K562 (cell line): ENCODE results near the gene PRXL2A. TPM values are rescaled to one million over a fixed set of nuclear protein-coding genes. Genes with fewer than 3 reads are reported as not detected.

Experiments
- ATAC-seq: fragments of 200-7000 bp; cut with Tn5 transposase; 3 replicates; pipeline ENCODE4 v1.9.1; 2020; ENCODE audit warnings: moderate library complexity
- BruUV-seq: library from RNA; stranded (reverse); fragments of 400-500 nt; replicated peaks from 2 replicates; lab custom pipeline; 2021; lab: Mats Ljungman, UMichigan
- CTCF ChIA-PET: fragments of 300-600 bp; formaldehyde crosslinking; extraction: SDS; loops from one replicate; lab custom pipeline; 2021; ENCODE audit warnings: low intra/inter-chr PET ratio; lab: Yijun Ruan, JAX
- POLR2A ChIA-PET: fragments of 300-600, 350-650 bp; sonication (Branson Sonifier 250); formaldehyde crosslinking; extraction: SDS; loops from one replicate; lab custom pipeline; 2021; ENCODE audit warnings: antibody characterized with exemption, inconsistent platforms; lab: Yijun Ruan, JAX
- DNase-seq, 4 experiments: peaks; one replicate each; pipeline versions ENCODE4 v3.0.0 to v3.0.0-alpha.2; 2011 to 2018; ENCODE audit warnings: low spot score in 3 of 4, mixed read lengths in 3 of 4; ENCODE audit errors: extremely low read depth in 1 of 4
- FAIRE-seq: peaks from 2 replicates; lab custom pipeline; 2011; peaks lifted over from hg19 to GRCh38; lab: Jason Lieb, UNC
- H2AFZ ChIP-seq: 2 replicates; pipeline ENCODE4 v1.6.0; 2011; ENCODE audit warnings: low read depth, low read length, control low read depth, inconsistent platforms
- H3K27ac ChIP-seq: fragments of 200-600 bp; 3 replicates; pipeline ENCODE4 v1.8.0; 2011; ENCODE audit warnings: low read depth, mild to moderate bottlenecking, control low read depth, inconsistent platforms, low read length, moderate library complexity, mixed read lengths; ENCODE audit errors: extremely low read depth
- H3K27me3 ChIP-seq, 2 experiments: fragments of 300-600 bp in 1 of 2; 2 replicates in 1 of 2; 3 replicates in 1 of 2; pipeline versions ENCODE4 v1.6.0 to v1.8.0; 2011; ENCODE audit warnings: inconsistent platforms in 2 of 2, low read length in 2 of 2, mild to moderate bottlenecking in 1 of 2, mixed read lengths in 1 of 2, moderate library complexity in 1 of 2; ENCODE audit not compliant: control insufficient read depth in 2 of 2, insufficient read depth in 2 of 2
- H3K36me3 ChIP-seq: fragments of 300-600 bp; 3 replicates; pipeline ENCODE4 v1.8.0; 2011; ENCODE audit warnings: mild to moderate bottlenecking, low read length, inconsistent platforms; ENCODE audit not compliant: control insufficient read depth, insufficient read depth
- H3K4me1 ChIP-seq, 2 experiments: fragments of 200-600 bp in 1 of 2; replicated peaks in 1 of 2; 2 replicates in 1 of 2; 3 replicates in 1 of 2; pipeline versions ENCODE4 v1.5.1 to v1.8.0; 2011; ENCODE audit warnings: inconsistent platforms in 2 of 2, low read length in 2 of 2, mild to moderate bottlenecking in 1 of 2, mixed read lengths in 1 of 2, moderate library complexity in 1 of 2; ENCODE audit not compliant: control insufficient read depth in 2 of 2, insufficient read depth in 2 of 2
- H3K4me2 ChIP-seq: 2 replicates; pipeline ENCODE4 v1.6.1; 2011; ENCODE audit warnings: low read length, control low read depth, inconsistent platforms, mixed read lengths; ENCODE audit not compliant: insufficient read depth
- H3K4me3 ChIP-seq: fragments of 200-600 bp; sonication (generic), shearing (Covaris generic); 2 replicates; pipeline ENCODE4 v1.5.1; 2016; ENCODE audit warnings: control low read depth, inconsistent platforms
- H3K79me2 ChIP-seq: fragments of 200-600 bp; 3 replicates; pipeline ENCODE4 v1.8.0; 2011; ENCODE audit warnings: low read length, inconsistent platforms; ENCODE audit not compliant: control insufficient read depth, insufficient read depth
- H3K9ac ChIP-seq, 2 experiments: 2 replicates each; pipeline versions ENCODE4 v1.6.0 to v1.6.1; 2011; ENCODE audit warnings: low read depth in 2 of 2, low read length in 2 of 2, control low read depth in 1 of 2, inconsistent platforms in 1 of 2, mild to moderate bottlenecking in 1 of 2, mixed read lengths in 1 of 2; ENCODE audit not compliant: insufficient read depth in 1 of 2
- H3K9me1 ChIP-seq: one replicate; pipeline ENCODE4 v1.6.0; 2011; ENCODE audit warnings: inconsistent platforms, mild to moderate bottlenecking, low read length, moderate library complexity; ENCODE audit not compliant: control insufficient read depth, insufficient read depth
- H3K9me3 ChIP-seq: replicated peaks from 2 replicates; pipeline ENCODE4 v1.5.1; 2011; ENCODE audit warnings: low read depth, low read length, inconsistent platforms; ENCODE audit not compliant: control insufficient read depth, insufficient read depth
- H4K20me1 ChIP-seq: replicated peaks from 2 replicates; pipeline ENCODE4 v1.6.1; 2011; ENCODE audit warnings: low read length, inconsistent platforms, mixed read lengths; ENCODE audit not compliant: control insufficient read depth, insufficient read depth
- CBX1 ChIP-seq: sonication (generic); IDR thresholded peaks from 2 replicates; pipeline ENCODE4 v1.6.1; 2016; ENCODE audit warnings: antibody characterized with exemption, low read depth, mild to moderate bottlenecking
- CBX2 ChIP-seq: fragments of 200-600 bp; sonication (generic); IDR thresholded peaks from one replicate; pipeline ENCODE4 v1.6.1; 2012; ENCODE audit warnings: mild to moderate bottlenecking, low read length, inconsistent platforms; ENCODE audit not compliant: insufficient read depth, poor library complexity, severe bottlenecking
- FOXJ3 ChIP-seq: sonication (generic); formaldehyde crosslinking; IDR thresholded peaks from 2 replicates; pipeline ENCODE4 v1.4.0; 2020; ENCODE audit warnings: mild to moderate bottlenecking, missing genetic modification reagents
- KLF13 ChIP-seq: fragments of 450-650 bp; IDR thresholded peaks from 2 replicates; pipeline ENCODE4 v1.6.1; 2016; ENCODE audit warnings: missing genetic modification characterization, low read depth, mild to moderate bottlenecking, missing compliant biosample characterization, moderate library complexity, borderline replicate concordance
- PHF21A ChIP-seq: fragments of 450-650 bp; IDR thresholded peaks from 2 replicates; pipeline ENCODE4 v1.6.1; 2017; ENCODE audit warnings: low read depth, borderline replicate concordance
- SNRNP70 ChIP-seq: fragments of 200-400 bp; formaldehyde crosslinking; optimal IDR thresholded peaks from 2 replicates; pipeline ENCODE3; 2017; ENCODE audit warnings: low read depth, low read length
- SOX6 ChIP-seq: fragments of 450-650 bp; IDR thresholded peaks from 2 replicates; pipeline ENCODE4 v1.6.1; 2014; ENCODE audit warnings: mild to moderate bottlenecking
- ZKSCAN1 ChIP-seq: fragments of 150-350 bp; IDR thresholded peaks from 2 replicates; pipeline ENCODE4 v1.6.1; 2016; ENCODE audit warnings: low read depth, low read length
- ZNF384 ChIP-seq: IDR thresholded peaks from 2 replicates; pipeline ENCODE4 v1.6.1; 2012; ENCODE audit warnings: low read depth, low read length, improper control_type of control experiment
- ZNF584 ChIP-seq: fragments of 200-800 bp; sonication (Bioruptor generic); IDR thresholded peaks from 2 replicates; pipeline ENCODE4 v1.6.1; 2016; ENCODE audit warnings: low read depth, mild to moderate bottlenecking, missing genetic modification characterization, missing compliant biosample characterization
- WGBS: fragments of 100-300 bp; shearing (Covaris generic); methylation state at CpG from one replicate; pipeline ENCODE4 v1.1.6; 2016; ENCODE audit warnings: low coverage, mixed read lengths; ENCODE audit not compliant: insufficient coverage; ENCODE audit errors: missing lambda C conversion rate; 5-methylcytosine and 5-hydroxymethylcytosine counted together
- in situ Hi-C: fragments of 300-500 bp; cut with MboI; formaldehyde crosslinking; loops from 4 replicates; pipeline ENCODE4 v1.15.0; 2018; ENCODE audit warnings: inconsistent platforms, mixed read lengths
- intact Hi-C: fragments of 100-400 bp; cut with micrococcal nuclease; formaldehyde crosslinking; loops from 2 replicates; pipeline ENCODE4 v1.14.2; 2022
- polyA plus RNA-seq, 8 experiments: library from polyadenylated mRNA; depleted of rRNA in 4 of 8; stranded (reverse) in 5 of 8; unstranded in 3 of 8; fragments of >200 nt; fragmentation: Nextera tagmentation in 2 of 8; fragmentation: Illumina TruSeq in 1 of 8; extraction: Ambion mirVana in 2 of 8; extraction: Trizol in 1 of 8; gene quantifications; 2 replicates each; pipeline versions ENCODE4 v1.2.1 to v1.2.3, GENCODE V29; 2011 to 2014; ENCODE audit warnings: inconsistent platforms in 1 of 8, missing spikeins in 1 of 8
- total RNA-seq, 7 experiments: library from RNA; depleted of rRNA in 6 of 7; stranded (reverse); fragments of >200 nt in 6 of 7; fragmentation: Illumina TruSeq in 2 of 7; extraction: Trizol in 2 of 7; gene quantifications; 2 replicates each; pipeline versions ENCODE4 v1.2.1 to v1.2.3, GENCODE V29; 2011 to 2021; ENCODE audit warnings: low replicate concordance in 1 of 7
- TF ChIP-seq, protein P1 (sequence below): sonication (generic); formaldehyde crosslinking; IDR thresholded peaks from 2 replicates; pipeline ENCODE4 v1.8.1; 2023; ENCODE audit warnings: mild to moderate bottlenecking, missing genetic modification reagents
- TF ChIP-seq, protein P2 (sequence below): fragments of 450-650 bp; formaldehyde crosslinking; IDR thresholded peaks from 2 replicates; pipeline ENCODE4 v1.4.0; 2020; ENCODE audit warnings: mild to moderate bottlenecking, moderate library complexity
- TF ChIP-seq, protein P3 (sequence below): sonication (generic); formaldehyde crosslinking; IDR thresholded peaks from 2 replicates; pipeline ENCODE4 v1.8.0; 2022; ENCODE audit warnings: missing genetic modification reagents, mild to moderate bottlenecking, moderate library complexity, borderline replicate concordance
- TF ChIP-seq, protein P4 (sequence below), 2 experiments: fragments of 450-650 bp; IDR thresholded peaks; 2 replicates each; pipeline ENCODE4 v1.6.1; 2016

PRXL2A gene
- total and polyA plus RNA-seq, 9 of the 15 experiments (the other 6 are each of a cell fraction or from before 2014, with no cell fraction given) = 0.14 to 1.2 (median 0.75) TPM

DNA sequence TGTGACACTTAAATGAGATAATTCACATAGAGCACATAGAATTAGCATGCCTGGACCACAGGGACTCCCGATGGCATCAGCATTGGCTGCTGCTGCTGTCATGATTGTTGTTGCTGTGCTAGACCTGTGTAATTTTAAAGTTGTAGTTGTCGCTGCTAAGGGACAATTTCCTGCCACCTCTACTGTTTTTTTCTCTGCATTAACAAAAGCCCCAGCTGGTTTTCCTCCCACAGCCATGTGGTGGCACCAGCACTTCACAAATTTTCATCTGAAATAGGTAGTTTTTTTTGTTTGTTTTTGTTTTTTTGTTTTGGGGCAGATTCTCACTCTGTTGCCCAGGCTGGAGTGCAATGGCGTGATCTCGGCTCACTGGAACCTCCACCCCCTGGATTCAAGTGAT lies 25.4 kb upstream of the PRXL2A start:
- Histone ChIP-seq H3K4me1 (no peaks in the 10 kb centered on the region), H3K9ac (no peak overlapping the region), H3K79me2 (no peaks in the 10 kb centered on the region), H2AFZ (no peak overlapping the region), H4K20me1 (no peaks in the 10 kb centered on the region), H3K36me3 (no peaks in the 10 kb centered on the region), H3K4me3 (no peak overlapping the region), H3K4me2 (no peak overlapping the region), H3K9me1 (no peaks in the 10 kb centered on the region), H3K9me3 (no peaks in the 10 kb centered on the region), H3K27ac (no peak overlapping the region), H3K27me3 (peaks cover 5% of the 10 kb centered on the region in 2 experiments; a peak in 4 of 5 replicates)
- intact Hi-C loops = loop anchor here (1.0 to 5.0 kb wide), 5 partner anchors 61 to 314 kb away; no protein-coding TSS in a partner anchor
- FAIRE-seq (peak; percentile 79), ATAC-seq (peak; percentile 48), DNase-seq (peak in 2 of 4 experiments; percentile 57)
- BruUV-seq = no TSS peak
- 0% methylated on average over 4 of the region's 4 CpGs for WGBS
- POLR2A ChIA-PET = interaction anchor here (0.6 to 1.0 kb wide), 3 partner anchors 14 to 116 kb away, joined by 3 read pairs; no protein-coding TSS in a partner anchor
- CTCF ChIA-PET = interaction anchor here (0.6 to 2.1 kb wide), 6 partner anchors 20 to 636 kb away, joined by 3 to 16 read pairs (median 4); no protein-coding TSS in a partner anchor
- in situ Hi-C loops = loop anchor here (5.0 to 10.0 kb wide), 2 partner anchors 59 to 122 kb away; no protein-coding TSS in a partner anchor
- no peak for TF ChIP-seq SOX6
- TF ChIP-seq, protein P1, sequence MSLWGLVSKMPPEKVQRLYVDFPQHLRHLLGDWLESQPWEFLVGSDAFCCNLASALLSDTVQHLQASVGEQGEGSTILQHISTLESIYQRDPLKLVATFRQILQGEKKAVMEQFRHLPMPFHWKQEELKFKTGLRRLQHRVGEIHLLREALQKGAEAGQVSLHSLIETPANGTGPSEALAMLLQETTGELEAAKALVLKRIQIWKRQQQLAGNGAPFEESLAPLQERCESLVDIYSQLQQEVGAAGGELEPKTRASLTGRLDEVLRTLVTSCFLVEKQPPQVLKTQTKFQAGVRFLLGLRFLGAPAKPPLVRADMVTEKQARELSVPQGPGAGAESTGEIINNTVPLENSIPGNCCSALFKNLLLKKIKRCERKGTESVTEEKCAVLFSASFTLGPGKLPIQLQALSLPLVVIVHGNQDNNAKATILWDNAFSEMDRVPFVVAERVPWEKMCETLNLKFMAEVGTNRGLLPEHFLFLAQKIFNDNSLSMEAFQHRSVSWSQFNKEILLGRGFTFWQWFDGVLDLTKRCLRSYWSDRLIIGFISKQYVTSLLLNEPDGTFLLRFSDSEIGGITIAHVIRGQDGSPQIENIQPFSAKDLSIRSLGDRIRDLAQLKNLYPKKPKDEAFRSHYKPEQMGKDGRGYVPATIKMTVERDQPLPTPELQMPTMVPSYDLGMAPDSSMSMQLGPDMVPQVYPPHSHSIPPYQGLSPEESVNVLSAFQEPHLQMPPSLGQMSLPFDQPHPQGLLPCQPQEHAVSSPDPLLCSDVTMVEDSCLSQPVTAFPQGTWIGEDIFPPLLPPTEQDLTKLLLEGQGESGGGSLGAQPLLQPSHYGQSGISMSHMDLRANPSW = no peak
- TF ChIP-seq ZKSCAN1 = no peak
- TF ChIP-seq PHF21A = no peak
- TF ChIP-seq SNRNP70 = no peak
- TF ChIP-seq ZNF384 = peak; percentile 93
- TF ChIP-seq FOXJ3 (CRISPR knock-in tag) = no peak
- TF ChIP-seq, protein P2, sequence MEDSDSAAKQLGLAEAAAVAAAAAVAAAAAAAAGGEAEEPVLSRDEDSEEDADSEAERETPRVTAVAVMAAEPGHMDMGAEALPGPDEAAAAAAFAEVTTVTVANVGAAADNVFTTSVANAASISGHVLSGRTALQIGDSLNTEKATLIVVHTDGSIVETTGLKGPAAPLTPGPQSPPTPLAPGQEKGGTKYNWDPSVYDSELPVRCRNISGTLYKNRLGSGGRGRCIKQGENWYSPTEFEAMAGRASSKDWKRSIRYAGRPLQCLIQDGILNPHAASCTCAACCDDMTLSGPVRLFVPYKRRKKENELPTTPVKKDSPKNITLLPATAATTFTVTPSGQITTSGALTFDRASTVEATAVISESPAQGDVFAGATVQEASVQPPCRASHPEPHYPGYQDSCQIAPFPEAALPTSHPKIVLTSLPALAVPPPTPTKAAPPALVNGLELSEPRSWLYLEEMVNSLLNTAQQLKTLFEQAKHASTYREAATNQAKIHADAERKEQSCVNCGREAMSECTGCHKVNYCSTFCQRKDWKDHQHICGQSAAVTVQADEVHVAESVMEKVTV = peak; percentile 57
- TF ChIP-seq KLF13 = no peak
- TF ChIP-seq, protein P3, sequence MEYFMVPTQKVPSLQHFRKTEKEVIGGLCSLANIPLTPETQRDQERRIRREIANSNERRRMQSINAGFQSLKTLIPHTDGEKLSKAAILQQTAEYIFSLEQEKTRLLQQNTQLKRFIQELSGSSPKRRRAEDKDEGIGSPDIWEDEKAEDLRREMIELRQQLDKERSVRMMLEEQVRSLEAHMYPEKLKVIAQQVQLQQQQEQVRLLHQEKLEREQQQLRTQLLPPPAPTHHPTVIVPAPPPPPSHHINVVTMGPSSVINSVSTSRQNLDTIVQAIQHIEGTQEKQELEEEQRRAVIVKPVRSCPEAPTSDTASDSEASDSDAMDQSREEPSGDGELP (CRISPR knock-in tag) = peak; percentile 45
- TF ChIP-seq, protein P4, sequence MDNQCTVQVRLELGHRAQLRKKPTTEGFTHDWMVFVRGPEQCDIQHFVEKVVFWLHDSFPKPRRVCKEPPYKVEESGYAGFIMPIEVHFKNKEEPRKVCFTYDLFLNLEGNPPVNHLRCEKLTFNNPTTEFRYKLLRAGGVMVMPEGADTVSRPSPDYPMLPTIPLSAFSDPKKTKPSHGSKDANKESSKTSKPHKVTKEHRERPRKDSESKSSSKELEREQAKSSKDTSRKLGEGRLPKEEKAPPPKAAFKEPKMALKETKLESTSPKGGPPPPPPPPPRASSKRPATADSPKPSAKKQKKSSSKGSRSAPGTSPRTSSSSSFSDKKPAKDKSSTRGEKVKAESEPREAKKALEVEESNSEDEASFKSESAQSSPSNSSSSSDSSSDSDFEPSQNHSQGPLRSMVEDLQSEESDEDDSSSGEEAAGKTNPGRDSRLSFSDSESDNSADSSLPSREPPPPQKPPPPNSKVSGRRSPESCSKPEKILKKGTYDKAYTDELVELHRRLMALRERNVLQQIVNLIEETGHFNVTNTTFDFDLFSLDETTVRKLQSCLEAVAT (IDR thresholded peaks at IDR 0.05) = 0 out of 4 replicates have a peak, but pooled peaks of 1 of the 2 experiments have one; percentile 34
- no peak for TF ChIP-seq ZNF584
- no peak for TF ChIP-seq CBX1
- no peak for TF ChIP-seq CBX2
